Activated T-cell treated with anti-CD3 and anti-CD28 coated beads for 4 hours (primary cell): Measurements from ENCODE around the gene TTC28.
"Not testable (repeated sequence)": the region's sequence is repeated elsewhere in the genome, so short reads cannot be mapped to it uniquely, and the experiment has no call there.

Source experiments
- DNase-seq: peaks from one replicate; pipeline ENCODE4 v3.0.0-alpha.2; 2020

Gene TTC28

DNA sequence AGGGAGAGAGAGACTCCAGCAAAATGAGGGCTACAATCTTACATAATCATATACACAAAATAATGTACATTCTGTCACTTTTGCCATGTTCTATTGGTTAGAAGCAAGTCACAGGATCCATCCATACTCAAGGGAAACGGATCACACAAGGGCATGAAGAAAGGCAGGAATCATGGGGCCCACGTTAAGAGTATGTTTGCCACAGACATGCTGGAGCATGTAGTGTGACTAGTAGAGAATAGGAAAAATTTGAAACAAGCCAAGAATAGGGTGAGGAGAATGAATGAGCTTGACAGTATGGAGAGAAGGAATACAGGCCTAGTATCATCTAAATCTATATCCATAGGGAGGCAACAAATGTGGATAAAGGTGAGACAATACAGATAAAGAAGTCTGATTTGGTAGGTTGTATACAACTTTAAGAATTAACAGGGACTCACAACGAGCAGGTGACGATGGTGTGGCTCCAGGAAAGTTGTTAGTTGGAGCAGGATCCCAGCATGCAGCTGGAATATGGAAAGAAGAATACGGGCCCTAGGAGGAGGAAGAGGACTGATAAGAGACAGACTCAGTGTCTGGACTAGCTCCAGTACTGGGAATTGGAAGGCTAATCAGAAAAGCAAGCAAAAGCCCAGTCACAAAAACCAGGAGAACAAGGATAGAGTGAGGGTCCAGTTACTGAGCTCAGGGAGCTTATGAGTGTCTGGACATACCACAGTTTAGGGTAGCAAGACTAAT, 458.8 kb downstream of the TTC28 start:
- DNase-seq = no peak

- no peak for DNase-seq
These were observed 462.4 kb downstream of the TTC28 start for GRCh38 chr22:28217277-28217676.

DNA sequence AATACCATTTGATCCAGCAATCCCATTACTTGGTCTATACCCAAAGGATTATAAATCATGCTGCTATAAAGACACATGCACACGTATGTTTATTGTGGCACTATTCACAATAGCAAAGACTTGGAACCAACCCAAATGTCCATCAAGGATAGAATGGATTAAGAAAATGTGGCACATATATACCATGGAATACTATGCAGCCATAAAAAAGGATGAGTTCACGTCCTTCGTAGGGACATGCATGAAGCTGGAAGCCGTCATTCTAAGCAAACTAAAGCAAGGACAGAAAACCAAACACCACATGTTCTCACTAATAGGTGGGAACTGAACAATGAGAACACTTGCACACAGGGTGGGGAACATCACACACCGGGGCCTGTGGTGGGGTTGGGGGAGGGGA, 464.9 kb downstream of the TTC28 start:
- not testable (repeated sequence) for DNase-seq

DNA sequence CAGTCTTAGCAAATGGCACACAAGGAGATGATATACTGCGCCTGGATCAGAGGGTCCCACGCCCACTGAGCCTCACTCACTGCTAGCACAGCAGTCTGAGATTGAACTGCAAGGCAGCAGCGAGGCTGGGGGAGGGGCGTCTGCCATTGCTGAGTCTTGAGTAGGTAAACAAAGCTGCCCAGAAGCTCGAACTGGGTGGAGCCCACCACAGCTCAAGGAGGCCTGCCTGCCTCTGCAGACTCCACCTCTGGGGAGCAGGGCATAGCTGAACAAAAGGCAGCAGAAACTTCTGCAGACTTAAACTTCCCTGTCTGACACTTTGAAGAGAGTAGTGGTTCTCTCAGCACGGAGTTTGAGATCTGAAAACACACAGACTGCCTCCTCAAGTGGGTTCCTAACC, 470.2 kb downstream of the TTC28 start:
- DNase-seq = not testable (repeated sequence)

DNA sequence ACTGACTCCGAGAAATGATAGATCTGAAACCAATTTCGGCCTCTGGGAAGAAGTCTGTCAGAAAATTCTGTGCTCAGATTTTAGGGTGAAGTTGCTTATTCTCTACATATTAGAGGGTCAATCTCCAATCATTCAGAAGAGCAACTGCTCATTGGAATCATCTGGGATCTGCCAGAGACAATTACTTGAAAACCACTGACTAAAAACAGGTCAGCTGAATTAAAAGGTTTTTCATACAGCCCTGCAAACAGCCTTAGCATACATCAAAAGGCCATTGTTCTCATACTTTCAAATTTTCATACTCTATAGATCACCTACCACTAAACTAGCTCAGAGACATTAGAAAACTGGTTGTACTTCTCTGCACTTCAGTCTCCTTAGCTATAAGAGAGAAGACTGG, 470.9 kb downstream of the TTC28 start:
- DNase-seq = no peak

- DNase-seq = no peak
These were observed 471.6 kb downstream of the TTC28 start for GRCh38 chr22:28208036-28208435.

DNA sequence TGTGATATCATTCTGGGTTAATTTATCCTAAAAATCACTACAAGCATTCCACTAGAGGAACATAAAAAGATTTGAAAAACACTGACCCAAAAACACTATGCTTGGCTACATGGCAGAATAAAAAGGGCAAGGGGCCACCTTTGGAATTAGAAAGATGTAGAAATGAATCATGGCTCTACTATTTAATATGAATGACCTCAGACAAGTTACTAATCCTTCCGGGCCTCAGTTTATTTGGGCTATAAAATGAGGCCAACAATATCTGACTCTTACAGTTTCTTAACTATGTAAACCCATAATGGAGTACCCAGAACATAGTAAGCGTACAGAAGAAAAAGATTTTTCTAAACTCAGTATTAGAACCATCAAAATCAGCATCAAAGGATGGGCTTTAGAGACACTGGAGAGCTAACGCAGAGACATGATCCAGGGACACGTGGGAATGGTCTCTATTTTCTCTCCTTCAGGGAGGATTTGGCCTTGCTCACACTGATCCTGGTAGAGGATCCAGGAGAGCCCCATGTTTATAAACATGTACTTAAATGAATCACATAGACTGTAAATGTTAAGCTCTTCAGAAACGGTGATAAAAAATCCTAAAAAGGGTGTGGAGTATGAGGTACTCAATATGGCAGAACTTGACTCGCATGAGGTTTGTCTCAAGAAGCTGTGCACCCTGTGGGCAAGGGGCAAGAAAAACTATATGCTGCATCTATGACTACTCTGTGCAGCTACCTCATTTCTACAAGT, 472.2 kb downstream of the TTC28 start:
- DNase-seq = no peak

- no peak for DNase-seq
These were observed 473.7 kb downstream of the TTC28 start for GRCh38 chr22:28205926-28206325.

DNA sequence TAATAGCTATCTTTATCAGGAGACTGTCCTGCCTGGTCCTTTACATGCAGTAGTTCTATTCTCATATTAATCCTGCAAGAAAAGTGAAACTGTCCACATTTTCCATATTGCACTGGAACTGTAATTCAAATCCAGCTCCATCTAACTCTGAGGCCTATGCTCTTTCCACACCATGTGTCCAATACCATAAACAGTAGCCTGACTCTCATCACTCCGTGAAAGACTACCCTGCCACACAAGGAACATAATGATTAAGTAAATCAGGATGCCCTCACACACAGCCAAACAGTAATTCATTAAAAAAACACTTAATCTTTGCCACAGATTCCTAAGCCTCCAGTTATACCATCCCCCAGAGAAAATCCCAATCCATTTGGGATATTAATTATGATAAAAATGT, 475.3 kb downstream of the TTC28 start:
- no peak for DNase-seq

DNA sequence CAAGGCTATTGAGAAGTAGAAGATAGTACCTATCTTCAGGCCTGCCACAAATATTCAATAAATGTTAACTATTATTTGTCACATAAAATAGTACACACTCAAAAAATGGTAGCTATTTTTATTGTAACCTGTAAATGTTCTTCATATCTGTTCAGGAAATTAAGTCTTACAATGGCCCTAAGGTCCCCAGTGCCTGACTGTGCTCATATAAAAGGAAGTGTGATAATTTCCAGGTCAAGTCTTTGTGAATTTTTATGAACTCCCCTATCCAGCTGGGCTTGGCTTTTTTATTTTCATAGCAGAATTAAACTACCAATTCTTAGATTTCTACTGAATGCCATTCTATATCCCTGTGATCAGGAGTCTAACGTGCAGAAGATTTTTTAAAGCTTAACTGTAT, 476.4 kb downstream of the TTC28 start:
- no peak for DNase-seq

GRCh38 chr22:28198692-28199091, 480.9 kb downstream of the TTC28 start:
- no peak for DNase-seq

- not testable (repeated sequence) for DNase-seq
These were observed 488.1 kb downstream of the TTC28 start for GRCh38 chr22:28191571-28191970.

- no peak for DNase-seq
These were observed 491.3 kb downstream of the TTC28 start for GRCh38 chr22:28188178-28188879.

DNA sequence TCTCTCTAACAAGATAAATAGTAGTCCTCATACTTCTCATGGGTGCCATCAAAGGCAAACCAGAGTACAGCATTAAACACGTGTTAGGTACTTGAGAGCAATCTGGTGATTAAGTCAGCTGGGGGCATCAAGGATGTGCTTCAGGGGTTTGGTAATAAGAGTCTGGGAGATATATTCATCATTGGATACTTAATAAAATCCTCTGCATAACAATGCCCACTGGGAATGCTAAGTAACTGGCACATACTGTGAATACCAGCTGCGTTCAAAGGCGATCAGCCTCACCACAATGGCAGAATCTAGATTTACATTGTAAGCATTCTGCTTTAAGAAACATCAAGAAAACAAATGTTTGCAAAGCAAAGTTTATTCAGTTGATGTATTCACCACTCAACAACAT, 492.0 kb downstream of the TTC28 start:
- no peak for DNase-seq

GRCh38 chr22:28186641-28187040, 493.0 kb downstream of the TTC28 start:
- no peak for DNase-seq

DNA sequence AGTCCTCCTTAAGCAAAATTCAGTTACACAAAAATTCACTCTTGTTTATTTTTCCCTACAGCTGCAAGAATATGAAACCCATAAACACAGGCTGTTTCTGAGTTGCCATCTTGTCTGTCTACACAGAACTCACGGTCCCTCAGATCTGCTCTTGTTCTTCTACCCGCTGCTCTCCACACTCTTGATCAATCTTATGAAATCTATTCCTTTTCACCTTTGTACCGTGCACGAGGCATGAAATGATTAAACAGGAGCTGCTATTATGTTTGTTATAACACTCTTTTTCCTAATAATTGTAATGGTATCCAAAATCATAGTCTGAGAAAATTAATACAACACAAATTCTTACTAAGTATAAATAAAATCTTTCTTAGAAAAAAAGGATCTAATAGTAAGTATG, 494.5 kb downstream of the TTC28 start:
- no peak for DNase-seq

DNA sequence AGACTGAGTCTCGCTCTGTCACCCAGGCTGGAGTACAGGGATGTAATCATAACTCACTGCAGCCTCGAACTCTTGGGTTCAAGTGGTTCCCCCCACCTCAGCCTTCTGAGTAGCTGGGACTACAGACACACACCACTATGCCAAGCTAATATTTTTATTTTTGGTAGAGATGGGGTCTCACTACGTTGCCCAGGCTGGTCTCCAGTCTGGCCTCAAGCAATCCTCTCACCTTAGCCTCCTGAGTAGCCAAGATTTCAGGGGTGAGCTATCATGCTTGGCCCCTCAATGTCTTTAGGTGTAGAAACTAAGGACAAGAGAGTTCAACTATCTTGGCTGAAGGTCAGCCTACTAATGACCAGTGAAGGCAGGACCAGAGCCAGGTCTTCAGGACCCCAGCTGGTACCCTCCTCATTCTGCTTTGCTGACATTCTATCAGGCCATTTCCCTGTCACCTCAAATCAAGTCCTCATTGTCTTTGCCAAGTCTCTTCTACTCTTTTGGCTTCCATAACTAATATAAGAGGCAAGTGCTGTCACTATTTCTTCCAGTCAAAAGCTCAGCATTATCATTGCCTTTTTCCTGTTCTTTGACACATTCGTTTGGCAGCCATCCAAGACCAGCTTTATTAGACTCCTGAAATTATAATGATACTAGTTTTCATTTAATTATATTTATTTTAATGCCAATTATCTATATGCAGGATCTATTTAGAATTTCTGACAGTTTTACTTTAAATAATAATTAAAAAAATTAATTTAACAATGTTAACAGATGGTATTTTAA, 496.4 kb downstream of the TTC28 start:
- DNase-seq = no peak

- no peak for DNase-seq
These were observed 498.6 kb downstream of the TTC28 start for GRCh38 chr22:28180804-28181731.

DNA sequence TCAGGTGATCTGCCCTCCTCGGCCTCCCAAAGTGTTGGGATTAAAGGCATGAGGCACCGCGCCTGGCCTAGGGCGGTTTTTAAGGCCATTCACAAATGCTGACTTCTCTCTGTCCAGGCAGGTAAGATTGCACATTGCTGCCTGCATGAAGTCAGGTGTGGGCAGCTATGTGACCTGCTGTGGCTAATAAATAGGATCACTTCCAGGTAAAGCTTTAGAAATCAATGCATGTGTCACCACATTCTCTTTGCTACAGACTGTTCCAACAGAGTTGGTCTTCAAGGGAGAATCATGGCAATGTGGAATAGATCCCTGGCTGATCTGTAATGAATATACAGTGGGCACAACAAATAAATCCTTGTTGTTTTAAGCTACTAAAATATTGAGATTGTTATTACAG, 500.2 kb downstream of the TTC28 start:
- DNase-seq = no peak

DNA sequence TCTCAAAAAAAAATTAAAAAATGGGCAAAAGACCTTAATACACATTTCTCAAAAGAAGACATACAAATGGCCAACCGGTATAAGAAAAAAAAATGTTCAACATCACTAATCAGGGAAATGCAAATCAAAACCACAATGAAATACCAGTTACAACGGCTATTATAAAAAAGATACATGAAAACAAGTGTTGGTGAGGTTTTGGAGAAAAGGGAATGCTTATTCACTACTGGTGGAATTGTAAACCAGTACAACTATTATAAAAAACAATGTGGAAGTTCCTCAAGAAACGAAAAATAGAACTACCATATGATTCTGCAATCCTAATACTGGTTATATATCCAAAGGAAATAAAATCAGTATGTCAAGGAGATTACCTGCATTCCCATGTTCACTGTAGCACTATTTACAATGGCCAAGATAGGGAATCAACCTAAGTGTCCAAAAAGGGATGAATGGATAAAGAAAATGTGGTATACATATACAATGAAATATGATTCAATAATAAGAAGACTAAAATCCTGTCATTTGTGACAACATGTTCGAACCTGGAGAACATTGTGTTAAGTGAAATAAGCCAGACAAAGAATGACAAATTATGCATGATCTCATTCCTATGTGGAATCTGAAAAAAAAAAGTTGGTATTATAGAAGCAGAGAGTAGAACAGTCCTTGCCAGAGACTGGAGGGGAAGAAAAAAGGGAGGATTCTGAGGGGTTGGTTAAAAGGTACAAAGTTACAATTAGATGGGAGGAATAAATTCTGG, 503.7 kb downstream of the TTC28 start:
- no peak for DNase-seq

DNA sequence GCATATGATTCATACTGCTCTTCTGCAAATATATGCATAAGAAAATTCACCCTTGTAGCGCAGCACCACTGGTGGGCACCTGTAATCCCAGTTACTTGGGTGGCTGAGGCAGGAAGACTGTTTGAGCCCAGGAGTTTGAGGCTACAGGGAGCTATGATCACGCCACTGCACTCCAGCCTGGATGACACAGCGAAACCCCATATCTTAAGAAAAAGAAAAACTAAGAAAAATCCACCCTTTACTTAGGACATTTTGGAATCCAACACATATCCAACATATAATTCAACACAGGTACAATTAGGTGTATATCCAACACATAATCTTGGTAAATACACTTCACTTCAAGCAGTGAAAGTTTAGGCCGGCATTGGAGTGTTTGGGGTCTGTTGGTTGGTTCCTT, 505.1 kb downstream of the TTC28 start:
- DNase-seq = no peak
